HepG2 (cell line): ENCODE measurements around the gene CTDSP1. TPM values are rescaled to one million over a fixed set of nuclear protein-coding genes. Genes with fewer than 3 reads are reported as not detected.

Experiments
- AGO1 ChIP-seq: fragments of 200-400 bp; formaldehyde crosslinking; IDR thresholded peaks from 2 replicates; pipeline ENCODE4 v1.6.1; 2017; ENCODE audit warnings: mild to moderate bottlenecking, low read depth, low read length, moderate library complexity; ENCODE audit not compliant: poor library complexity, severe bottlenecking
- MED13 ChIP-seq: sonication (generic); formaldehyde crosslinking; IDR thresholded peaks from 2 replicates; pipeline ENCODE4 v1.5.0; 2020; ENCODE audit warnings: missing genetic modification reagents
- MIXL1 ChIP-seq: IDR thresholded peaks from 2 replicates; pipeline ENCODE4 v1.6.1; 2016
- NCOR1 ChIP-seq: fragments of 200-600 bp; sonication (generic); IDR thresholded peaks from 2 replicates; pipeline ENCODE4 v1.7.0; 2017; ENCODE audit warnings: antibody characterized with exemption, low read length, borderline replicate concordance
- NONO ChIP-seq, 2 experiments: fragments of 450-650 bp in 1 of 2; sonication (generic) in 1 of 2; formaldehyde crosslinking in 1 of 2; IDR thresholded peaks in 1 of 2; conservative IDR thresholded peaks in 1 of 2; 2 replicates each; pipeline versions ENCODE4 v1.6.1 to v1.8.0; 2017 to 2022; ENCODE audit warnings: mild to moderate bottlenecking in 1 of 2, missing genetic modification reagents in 1 of 2, moderate library complexity in 1 of 2
- NPAS2 ChIP-seq: sonication (generic); formaldehyde crosslinking; IDR thresholded peaks from 2 replicates; pipeline ENCODE4 v1.8.0; 2022; ENCODE audit warnings: mild to moderate bottlenecking, missing genetic modification reagents, borderline replicate concordance
- PHF8 ChIP-seq: sonication (generic); formaldehyde crosslinking; IDR thresholded peaks from 2 replicates; pipeline ENCODE4 v1.5.0; 2020; ENCODE audit warnings: missing genetic modification reagents
- RAD51 ChIP-seq: fragments of 450-650 bp; IDR thresholded peaks from 2 replicates; pipeline ENCODE4 v1.6.1; 2016; ENCODE audit warnings: borderline replicate concordance
- RBFOX2 ChIP-seq: fragments of 200-400 bp; formaldehyde crosslinking; IDR thresholded peaks from 2 replicates; pipeline ENCODE4 v1.6.1; 2017; ENCODE audit warnings: low read depth, mild to moderate bottlenecking, low read length
- TRIM24 ChIP-seq: sonication (generic); formaldehyde crosslinking; IDR thresholded peaks from 2 replicates; pipeline ENCODE4 v1.8.0; 2022; ENCODE audit warnings: mild to moderate bottlenecking, missing genetic modification reagents
- ZNF143 ChIP-seq: sonication (generic); formaldehyde crosslinking; IDR thresholded peaks from 2 replicates; pipeline ENCODE4 v1.4.0; 2020; ENCODE audit warnings: missing genetic modification reagents
- ZNF160 ChIP-seq: sonication (generic); formaldehyde crosslinking; IDR thresholded peaks from 2 replicates; pipeline ENCODE4 v1.8.0; 2022; ENCODE audit warnings: mild to moderate bottlenecking, inconsistent platforms, missing genetic modification reagents
- ZNF441 ChIP-seq: sonication (generic); formaldehyde crosslinking; IDR thresholded peaks from 2 replicates; pipeline ENCODE4 v1.7.0; 2021; ENCODE audit warnings: missing genetic modification reagents, borderline replicate concordance
- polyA plus RNA-seq, 8 experiments: library from polyadenylated mRNA; depleted of rRNA in 3 of 8; stranded (reverse) in 7 of 8; unstranded in 1 of 8; fragments of >200 nt; fragmentation: Illumina TruSeq in 4 of 8; extraction: Trizol in 4 of 8; gene quantifications; 2 replicates each; pipeline versions ENCODE4 v1.2.1 to v1.2.3, GENCODE V29; 2011 to 2016; ENCODE audit warnings: low read depth in 4 of 8, missing spikeins in 1 of 8, mixed read lengths in 1 of 8; ENCODE audit not compliant: insufficient read depth in 1 of 8
- total RNA-seq, 5 experiments: library from RNA; depleted of rRNA; stranded (reverse); fragments of >200 nt; fragmentation: Illumina TruSeq; extraction: Trizol; gene quantifications; 2 replicates each; pipeline ENCODE4 v1.2.3, GENCODE V29; 2016; ENCODE audit warnings: low read depth in 1 of 5
- TF ChIP-seq, protein P1 (sequence below): sonication (generic); formaldehyde crosslinking; IDR thresholded peaks from 2 replicates; pipeline ENCODE4 v1.5.0; 2020; ENCODE audit warnings: mild to moderate bottlenecking, missing genetic modification reagents
- TF ChIP-seq, protein P2 (sequence below): sonication (generic); formaldehyde crosslinking; IDR thresholded peaks from 2 replicates; pipeline ENCODE4 v1.4.0; 2020; ENCODE audit warnings: mild to moderate bottlenecking, missing genetic modification reagents, borderline replicate concordance
- TF ChIP-seq, protein P3 (sequence below): sonication (generic); formaldehyde crosslinking; IDR thresholded peaks from 2 replicates; pipeline ENCODE4 v1.8.1; 2022; ENCODE audit warnings: mild to moderate bottlenecking, missing genetic modification reagents
- TF ChIP-seq, protein P4 (sequence below): IDR thresholded peaks from 2 replicates; pipeline ENCODE4 v1.6.1; 2012; ENCODE audit warnings: low read depth, low read length, improper control_type of control experiment
- TF ChIP-seq, protein P5 (sequence below): sonication (generic); formaldehyde crosslinking; IDR thresholded peaks from 2 replicates; pipeline ENCODE4 v1.5.0; 2020; ENCODE audit warnings: missing genetic modification reagents

CTDSP1 gene
- total and polyA plus RNA-seq, 2 of the 13 experiments (the other 11 are each of a cell fraction or from before 2014, with no cell fraction given) = 91.0 to 268 TPM

DNA sequence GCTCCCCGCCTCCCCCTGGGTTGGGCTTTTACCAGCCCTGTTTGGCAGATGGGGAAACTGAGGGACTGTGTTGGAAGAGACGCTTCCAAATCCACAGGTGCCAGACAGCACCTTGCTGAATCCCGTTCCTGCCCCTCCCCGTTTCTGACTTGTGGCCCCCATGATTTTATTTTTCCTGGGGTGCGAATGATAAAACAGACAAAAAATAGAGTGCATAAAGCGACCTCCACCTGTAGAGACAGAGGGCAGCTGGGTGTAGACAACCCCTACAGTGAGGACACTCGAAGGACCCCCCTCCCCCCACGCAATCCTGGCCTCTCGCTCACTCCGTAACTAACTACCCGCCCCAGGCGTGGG is 2.2 kb upstream of the CTDSP1 start (continued):
- TF ChIP-seq, protein P1, sequence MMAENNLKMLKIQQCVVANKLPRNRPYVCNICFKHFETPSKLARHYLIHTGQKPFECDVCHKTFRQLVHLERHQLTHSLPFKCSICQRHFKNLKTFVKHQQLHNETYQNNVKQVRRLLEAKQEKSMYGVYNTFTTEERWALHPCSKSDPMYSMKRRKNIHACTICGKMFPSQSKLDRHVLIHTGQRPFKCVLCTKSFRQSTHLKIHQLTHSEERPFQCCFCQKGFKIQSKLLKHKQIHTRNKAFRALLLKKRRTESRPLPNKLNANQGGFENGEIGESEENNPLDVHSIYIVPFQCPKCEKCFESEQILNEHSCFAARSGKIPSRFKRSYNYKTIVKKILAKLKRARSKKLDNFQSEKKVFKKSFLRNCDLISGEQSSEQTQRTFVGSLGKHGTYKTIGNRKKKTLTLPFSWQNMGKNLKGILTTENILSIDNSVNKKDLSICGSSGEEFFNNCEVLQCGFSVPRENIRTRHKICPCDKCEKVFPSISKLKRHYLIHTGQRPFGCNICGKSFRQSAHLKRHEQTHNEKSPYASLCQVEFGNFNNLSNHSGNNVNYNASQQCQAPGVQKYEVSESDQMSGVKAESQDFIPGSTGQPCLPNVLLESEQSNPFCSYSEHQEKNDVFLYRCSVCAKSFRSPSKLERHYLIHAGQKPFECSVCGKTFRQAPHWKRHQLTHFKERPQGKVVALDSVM (CRISPR knock-in tag) = no peak
- TF ChIP-seq ZNF143 (CRISPR knock-in tag) (no peak), ZNF441 (CRISPR knock-in tag) (no peak; the same call in 1 of the 2 replicates), PHF8 (CRISPR knock-in tag) (no peak), ZNF160 (no peak), MIXL1 (CRISPR knock-in tag) (no peak), NCOR1 (no peak), NONO (IDR thresholded peaks at IDR 0.05) (no peak), NONO (CRISPR knock-in tag; conservative IDR thresholded peaks at IDR 0.05) (no peak), MED13 (no peak), RBFOX2 (no peak), NPAS2 (no peak), AGO1 (no peak), RAD51 (no peak), TRIM24 (no peak)
- TF ChIP-seq, protein P2, sequence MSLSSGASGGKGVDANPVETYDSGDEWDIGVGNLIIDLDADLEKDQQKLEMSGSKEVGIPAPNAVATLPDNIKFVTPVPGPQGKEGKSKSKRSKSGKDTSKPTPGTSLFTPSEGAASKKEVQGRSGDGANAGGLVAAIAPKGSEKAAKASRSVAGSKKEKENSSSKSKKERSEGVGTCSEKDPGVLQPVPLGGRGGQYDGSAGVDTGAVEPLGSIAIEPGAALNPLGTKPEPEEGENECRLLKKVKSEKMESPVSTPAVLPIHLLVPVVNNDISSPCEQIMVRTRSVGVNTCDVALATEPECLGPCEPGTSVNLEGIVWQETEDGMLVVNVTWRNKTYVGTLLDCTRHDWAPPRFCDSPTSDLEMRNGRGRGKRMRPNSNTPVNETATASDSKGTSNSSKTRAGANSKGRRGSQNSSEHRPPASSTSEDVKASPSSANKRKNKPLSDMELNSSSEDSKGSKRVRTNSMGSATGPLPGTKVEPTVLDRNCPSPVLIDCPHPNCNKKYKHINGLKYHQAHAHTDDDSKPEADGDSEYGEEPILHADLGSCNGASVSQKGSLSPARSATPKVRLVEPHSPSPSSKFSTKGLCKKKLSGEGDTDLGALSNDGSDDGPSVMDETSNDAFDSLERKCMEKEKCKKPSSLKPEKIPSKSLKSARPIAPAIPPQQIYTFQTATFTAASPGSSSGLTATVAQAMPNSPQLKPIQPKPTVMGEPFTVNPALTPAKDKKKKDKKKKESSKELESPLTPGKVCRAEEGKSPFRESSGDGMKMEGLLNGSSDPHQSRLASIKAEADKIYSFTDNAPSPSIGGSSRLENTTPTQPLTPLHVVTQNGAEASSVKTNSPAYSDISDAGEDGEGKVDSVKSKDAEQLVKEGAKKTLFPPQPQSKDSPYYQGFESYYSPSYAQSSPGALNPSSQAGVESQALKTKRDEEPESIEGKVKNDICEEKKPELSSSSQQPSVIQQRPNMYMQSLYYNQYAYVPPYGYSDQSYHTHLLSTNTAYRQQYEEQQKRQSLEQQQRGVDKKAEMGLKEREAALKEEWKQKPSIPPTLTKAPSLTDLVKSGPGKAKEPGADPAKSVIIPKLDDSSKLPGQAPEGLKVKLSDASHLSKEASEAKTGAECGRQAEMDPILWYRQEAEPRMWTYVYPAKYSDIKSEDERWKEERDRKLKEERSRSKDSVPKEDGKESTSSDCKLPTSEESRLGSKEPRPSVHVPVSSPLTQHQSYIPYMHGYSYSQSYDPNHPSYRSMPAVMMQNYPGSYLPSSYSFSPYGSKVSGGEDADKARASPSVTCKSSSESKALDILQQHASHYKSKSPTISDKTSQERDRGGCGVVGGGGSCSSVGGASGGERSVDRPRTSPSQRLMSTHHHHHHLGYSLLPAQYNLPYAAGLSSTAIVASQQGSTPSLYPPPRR (CRISPR knock-in tag) = no peak
- TF ChIP-seq, protein P3, sequence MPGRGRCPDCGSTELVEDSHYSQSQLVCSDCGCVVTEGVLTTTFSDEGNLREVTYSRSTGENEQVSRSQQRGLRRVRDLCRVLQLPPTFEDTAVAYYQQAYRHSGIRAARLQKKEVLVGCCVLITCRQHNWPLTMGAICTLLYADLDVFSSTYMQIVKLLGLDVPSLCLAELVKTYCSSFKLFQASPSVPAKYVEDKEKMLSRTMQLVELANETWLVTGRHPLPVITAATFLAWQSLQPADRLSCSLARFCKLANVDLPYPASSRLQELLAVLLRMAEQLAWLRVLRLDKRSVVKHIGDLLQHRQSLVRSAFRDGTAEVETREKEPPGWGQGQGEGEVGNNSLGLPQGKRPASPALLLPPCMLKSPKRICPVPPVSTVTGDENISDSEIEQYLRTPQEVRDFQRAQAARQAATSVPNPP (CRISPR knock-in tag) = no peak
- TF ChIP-seq, protein P4, sequence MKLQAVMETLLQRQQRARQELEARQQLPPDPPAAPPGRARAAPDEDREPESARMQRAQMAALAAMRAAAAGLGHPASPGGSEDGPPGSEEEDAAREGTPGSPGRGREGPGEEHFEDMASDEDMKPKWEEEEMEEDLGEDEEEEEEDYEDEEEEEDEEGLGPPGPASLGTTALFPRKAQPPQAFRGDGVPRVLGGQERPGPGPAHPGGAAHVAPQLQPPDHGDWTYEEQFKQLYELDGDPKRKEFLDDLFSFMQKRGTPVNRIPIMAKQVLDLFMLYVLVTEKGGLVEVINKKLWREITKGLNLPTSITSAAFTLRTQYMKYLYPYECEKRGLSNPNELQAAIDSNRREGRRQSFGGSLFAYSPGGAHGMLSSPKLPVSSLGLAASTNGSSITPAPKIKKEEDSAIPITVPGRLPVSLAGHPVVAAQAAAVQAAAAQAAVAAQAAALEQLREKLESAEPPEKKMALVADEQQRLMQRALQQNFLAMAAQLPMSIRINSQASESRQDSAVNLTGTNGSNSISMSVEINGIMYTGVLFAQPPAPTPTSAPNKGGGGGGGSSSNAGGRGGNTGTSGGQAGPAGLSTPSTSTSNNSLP = no peak
- TF ChIP-seq, protein P5, sequence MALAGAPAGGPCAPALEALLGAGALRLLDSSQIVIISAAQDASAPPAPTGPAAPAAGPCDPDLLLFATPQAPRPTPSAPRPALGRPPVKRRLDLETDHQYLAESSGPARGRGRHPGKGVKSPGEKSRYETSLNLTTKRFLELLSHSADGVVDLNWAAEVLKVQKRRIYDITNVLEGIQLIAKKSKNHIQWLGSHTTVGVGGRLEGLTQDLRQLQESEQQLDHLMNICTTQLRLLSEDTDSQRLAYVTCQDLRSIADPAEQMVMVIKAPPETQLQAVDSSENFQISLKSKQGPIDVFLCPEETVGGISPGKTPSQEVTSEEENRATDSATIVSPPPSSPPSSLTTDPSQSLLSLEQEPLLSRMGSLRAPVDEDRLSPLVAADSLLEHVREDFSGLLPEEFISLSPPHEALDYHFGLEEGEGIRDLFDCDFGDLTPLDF (CRISPR knock-in tag) = no peak
